Measurements from ENCODE around the gene NET1.
"Not testable (repeated sequence)": the region's sequence is repeated elsewhere in the genome, so short reads cannot be mapped to it uniquely, and the experiment has no call there.

Gene NET1, protein sequence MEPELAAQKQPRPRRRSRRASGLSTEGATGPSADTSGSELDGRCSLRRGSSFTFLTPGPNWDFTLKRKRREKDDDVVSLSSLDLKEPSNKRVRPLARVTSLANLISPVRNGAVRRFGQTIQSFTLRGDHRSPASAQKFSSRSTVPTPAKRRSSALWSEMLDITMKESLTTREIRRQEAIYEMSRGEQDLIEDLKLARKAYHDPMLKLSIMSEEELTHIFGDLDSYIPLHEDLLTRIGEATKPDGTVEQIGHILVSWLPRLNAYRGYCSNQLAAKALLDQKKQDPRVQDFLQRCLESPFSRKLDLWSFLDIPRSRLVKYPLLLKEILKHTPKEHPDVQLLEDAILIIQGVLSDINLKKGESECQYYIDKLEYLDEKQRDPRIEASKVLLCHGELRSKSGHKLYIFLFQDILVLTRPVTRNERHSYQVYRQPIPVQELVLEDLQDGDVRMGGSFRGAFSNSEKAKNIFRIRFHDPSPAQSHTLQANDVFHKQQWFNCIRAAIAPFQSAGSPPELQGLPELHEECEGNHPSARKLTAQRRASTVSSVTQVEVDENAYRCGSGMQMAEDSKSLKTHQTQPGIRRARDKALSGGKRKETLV

DNA sequence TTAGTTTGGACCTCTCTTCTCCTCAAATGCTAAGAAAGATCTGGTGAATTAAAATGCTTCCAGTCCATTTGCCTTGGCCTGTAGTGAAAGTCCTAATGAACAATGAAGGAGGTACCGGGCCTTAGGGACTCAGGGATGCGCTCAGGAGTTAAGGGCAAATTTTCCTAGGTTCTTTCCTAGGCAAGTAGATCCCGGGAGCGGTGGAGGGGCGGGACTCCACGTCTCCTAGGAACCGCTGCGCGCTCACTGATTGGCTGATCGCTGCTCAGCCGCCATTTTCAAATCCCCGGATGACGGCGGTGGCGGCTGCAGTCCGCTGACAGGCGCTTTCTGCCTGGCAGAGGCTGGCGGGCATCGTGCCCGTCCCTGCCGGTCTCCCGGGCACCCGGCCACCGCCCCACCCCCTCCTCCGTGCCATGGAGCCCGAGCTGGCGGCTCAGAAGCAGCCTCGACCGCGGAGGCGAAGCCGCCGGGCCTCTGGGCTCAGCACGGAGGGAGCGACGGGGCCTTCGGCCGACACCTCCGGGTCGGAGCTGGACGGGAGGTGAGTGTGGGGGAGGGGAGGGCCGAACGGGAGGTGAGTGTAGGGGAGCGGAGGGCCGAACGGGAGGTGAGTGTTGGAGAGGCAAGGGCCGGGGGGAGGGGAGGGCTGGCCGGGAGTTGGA lies at the start of gene NET1:
Gene NET1, plus strand, starts transcription at position 281 of the 665 bp plus-strand sequence. Its CDS starts 136 bp downstream, at position 417.
- in situ Hi-C loops (cut with MboI; ENCODE audit: low sequenced_read_pairs), result no loop called here

DNA sequence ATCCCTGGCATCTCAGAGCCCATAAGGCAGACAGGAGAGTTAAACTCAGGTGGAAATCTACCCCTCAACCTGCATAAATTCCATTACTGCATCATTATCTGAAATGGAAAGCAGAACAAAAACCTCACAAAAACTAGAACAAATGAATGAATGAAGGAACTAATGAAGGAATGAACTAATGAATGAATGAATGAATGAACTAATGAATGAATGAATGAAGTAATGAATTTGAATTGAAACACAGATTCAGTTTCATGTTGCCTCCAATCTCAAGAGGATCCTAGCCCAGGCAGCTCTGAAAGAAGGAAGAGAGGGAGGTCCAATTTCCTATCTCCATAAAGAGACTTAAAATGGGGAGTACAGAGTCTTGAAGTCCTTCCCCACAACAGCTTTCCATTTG lies 49.5 kb upstream of the NET1 start:
- in situ Hi-C loops (cut with MboI; ENCODE audit: low sequenced_read_pairs), result no loop called here

- in situ Hi-C loops (cut with MboI; ENCODE audit: low sequenced_read_pairs), result no loop called here
Measured at GRCh38 chr10:5364374-5364773, 48.0 kb upstream of the NET1 start.

DNA sequence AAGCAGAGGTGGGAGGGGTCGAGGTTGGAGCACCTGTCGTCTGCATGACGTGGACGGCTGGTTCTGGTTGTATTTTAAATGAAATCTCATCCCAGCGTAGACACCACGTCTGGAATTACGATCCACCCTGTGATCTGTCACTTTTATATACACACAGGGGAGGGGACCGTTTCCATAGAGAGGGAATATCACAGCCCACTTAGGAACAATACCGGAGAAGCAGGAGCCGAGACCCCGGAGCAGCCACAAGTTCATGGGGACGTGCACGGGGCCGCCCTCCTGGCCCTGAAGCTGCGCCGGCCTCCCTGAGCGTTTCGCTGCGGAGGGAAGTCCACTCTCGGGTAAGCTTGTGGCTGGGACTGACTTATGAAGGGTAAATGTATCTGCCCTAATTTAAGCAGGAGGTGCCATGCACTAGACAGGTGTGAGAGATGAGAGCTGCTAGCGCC lies 47.4 kb upstream of the NET1 start, which contains the start of gene UCN3:
Gene UCN3, plus strand, starts transcription at position 77 of the 449 bp plus-strand sequence. CDS start 8,755 bp downstream, outside the sequence.
- in situ Hi-C loops (cut with MboI; ENCODE audit: low sequenced_read_pairs), result no loop called here

GRCh38 chr10:5365928-5366327 lies 46.4 kb upstream of the NET1 start:
- in situ Hi-C loops (cut with MboI; ENCODE audit: low sequenced_read_pairs), result no loop called here

GRCh38 chr10:5369362-5370158 lies 42.8 kb upstream of the NET1 start:
- in situ Hi-C loops (cut with MboI; ENCODE audit: low sequenced_read_pairs), result no loop called here

DNA sequence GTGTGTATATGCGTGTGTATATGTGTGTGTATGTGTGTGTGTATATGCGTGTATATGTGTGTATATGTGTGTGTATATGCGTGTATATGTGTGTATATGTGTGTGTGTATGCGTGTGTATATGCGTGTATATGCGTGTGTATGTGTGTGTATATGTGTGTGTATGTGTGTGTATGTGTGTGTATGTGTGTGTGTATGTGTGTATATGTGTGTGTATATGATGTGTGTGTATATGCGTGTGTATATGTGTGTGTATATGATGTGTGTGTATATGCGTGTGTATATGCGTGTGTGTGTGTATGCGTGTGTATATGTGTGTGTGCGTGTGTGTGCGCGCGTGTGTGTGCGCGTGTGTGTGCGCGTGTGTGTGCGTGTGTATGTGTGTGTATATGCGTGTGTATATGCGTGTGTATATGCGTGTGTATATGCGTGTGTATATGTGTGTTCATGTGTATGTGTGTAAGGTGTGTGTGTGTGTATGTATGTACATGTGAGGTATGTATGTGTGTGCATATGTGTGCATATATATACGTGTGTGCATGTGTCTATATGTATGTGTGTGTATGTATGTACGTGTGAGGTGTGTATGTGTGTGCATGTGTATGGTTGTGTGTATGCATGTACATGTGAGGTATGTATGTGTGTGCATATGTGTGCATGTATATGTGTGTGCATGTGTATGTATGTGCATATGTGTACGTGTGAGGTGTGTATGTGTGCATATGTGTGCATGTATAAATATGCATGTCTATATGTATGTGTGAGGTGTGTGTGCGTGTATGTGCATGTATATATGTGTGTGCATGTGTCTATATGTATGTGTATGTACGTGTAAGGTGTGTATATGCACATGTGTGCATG lies 41.6 kb upstream of the NET1 start:
- in situ Hi-C loops (cut with MboI; ENCODE audit: low sequenced_read_pairs), result no loop called here

GRCh38 chr10:5373307-5373706 lies 39.0 kb upstream of the NET1 start:
- in situ Hi-C loops (cut with MboI; ENCODE audit: low sequenced_read_pairs), result no loop called here

GRCh38 chr10:5373891-5374611 lies 38.3 kb upstream of the NET1 start:
- in situ Hi-C loops (cut with MboI; ENCODE audit: low sequenced_read_pairs), result no loop called here

- in situ Hi-C loops (cut with MboI; ENCODE audit: low sequenced_read_pairs), result no loop called here
Measured at GRCh38 chr10:5376450-5376849, 35.9 kb upstream of the NET1 start.

- in situ Hi-C loops (cut with MboI; ENCODE audit: low sequenced_read_pairs), result not testable (repeated sequence)
Measured at GRCh38 chr10:5379202-5379601, 33.2 kb upstream of the NET1 start.

DNA sequence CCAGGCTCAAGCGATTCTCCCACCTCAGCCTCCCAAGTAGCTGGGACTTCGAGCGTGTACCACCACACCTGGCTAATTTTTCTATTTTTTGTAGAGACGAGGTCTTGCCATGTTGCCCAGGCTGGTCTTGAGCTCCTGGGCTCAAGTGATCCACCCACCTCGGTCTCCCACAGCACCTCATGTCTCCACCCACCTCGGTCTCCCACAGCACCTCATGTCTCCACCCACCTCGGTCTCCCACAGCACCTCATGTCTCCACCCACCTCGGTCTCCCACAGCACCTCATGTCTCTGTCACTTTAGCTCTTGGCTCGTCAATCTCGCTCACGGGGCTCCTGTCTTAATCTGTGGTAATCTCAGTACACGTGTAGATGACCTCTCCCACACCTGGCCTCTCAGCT lies 32.0 kb upstream of the NET1 start:
- in situ Hi-C loops (cut with MboI; ENCODE audit: low sequenced_read_pairs), result not testable (repeated sequence)

DNA sequence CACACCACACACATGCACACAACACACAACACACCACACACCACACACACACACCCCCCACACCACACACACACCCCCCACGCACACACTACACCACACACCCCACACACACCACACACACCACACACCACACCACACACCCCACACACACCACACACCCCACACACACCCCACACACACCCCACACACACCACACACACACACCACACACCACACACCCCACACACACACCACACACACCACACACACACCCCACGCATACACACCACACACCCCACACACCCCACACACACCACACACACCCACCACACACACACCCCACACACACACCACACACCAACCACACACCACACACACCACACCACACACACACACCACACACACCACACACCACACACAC lies 31.2 kb upstream of the NET1 start:
- in situ Hi-C loops (cut with MboI; ENCODE audit: low sequenced_read_pairs), result no loop called here

GRCh38 chr10:5385224-5385623 lies 27.1 kb upstream of the NET1 start:
- in situ Hi-C loops (cut with MboI; ENCODE audit: low sequenced_read_pairs), result no loop called here

DNA sequence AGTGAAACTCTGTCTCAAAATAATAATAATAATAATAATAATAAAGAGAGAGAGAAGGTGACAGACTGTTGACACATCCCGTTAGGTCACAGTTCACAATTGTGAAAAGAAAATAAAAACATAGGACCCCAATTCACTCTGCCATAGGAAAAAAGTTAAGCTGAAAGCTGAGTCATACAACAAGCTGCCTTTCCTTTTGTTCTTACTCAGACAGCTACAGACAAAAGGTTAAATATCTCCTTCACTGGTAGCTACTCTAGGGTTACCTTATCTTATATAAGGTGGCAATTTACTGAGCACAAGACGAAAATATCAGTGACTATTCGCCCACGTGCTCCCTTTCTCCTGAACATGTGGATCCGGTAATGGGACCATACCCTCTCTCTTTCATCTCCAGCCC lies 25.2 kb upstream of the NET1 start:
- in situ Hi-C loops (cut with MboI; ENCODE audit: low sequenced_read_pairs), result no loop called here

GRCh38 chr10:5390607-5391205 lies 21.7 kb upstream of the NET1 start:
- in situ Hi-C loops (cut with MboI; ENCODE audit: low sequenced_read_pairs), result no loop called here

- in situ Hi-C loops (cut with MboI; ENCODE audit: low sequenced_read_pairs), result no loop called here
Measured at GRCh38 chr10:5391790-5392189, 20.6 kb upstream of the NET1 start.

- in situ Hi-C loops (cut with MboI; ENCODE audit: low sequenced_read_pairs), result no loop called here
Measured at GRCh38 chr10:5393529-5393928, 18.8 kb upstream of the NET1 start.

- in situ Hi-C loops (cut with MboI; ENCODE audit: low sequenced_read_pairs), result no loop called here
Measured at GRCh38 chr10:5395168-5395567, 17.2 kb upstream of the NET1 start.
